ENCODE measurements around the gene TMEM135.
"Not testable (repeated sequence)": the region's sequence is repeated elsewhere in the genome, so short reads cannot be mapped to it uniquely, and the experiment has no call there.

The TMEM135 gene

GRCh38 chr11:87265132-87265531, 227.4 kb downstream of the TMEM135 start:
- no peaks in the 10 kb centered on the region for H3K9me3 ChIP-seq (ENCODE audit: control insufficient read depth, insufficient read depth, low read length)
- TF ChIP-seq CTCF (IDR thresholded peaks at IDR 0.05; ENCODE audit: low read depth, low read length, poor library complexity, severe bottlenecking) (no peak), EZH2phosphoT487 (IDR thresholded peaks at IDR 0.05; ENCODE audit: borderline replicate concordance, low read length) (no peak)
- H3K4me3 ChIP-seq (ENCODE audit: low read length), result no peak overlapping the region
- no peak overlapping the region for H3K27ac ChIP-seq (ENCODE audit: low read depth, low read length)
- H4K20me1 ChIP-seq (ENCODE audit: control insufficient read depth, insufficient read depth, low read depth, low read length), result no peaks in the 10 kb centered on the region
- no peaks in the 10 kb centered on the region for H3K4me1 ChIP-seq (ENCODE audit: control insufficient read depth, low read length)
- H3F3A ChIP-seq (ENCODE audit: control insufficient read depth, insufficient read depth), result no peaks in the 10 kb centered on the region
- no peak overlapping the region for H3K4me2 ChIP-seq (ENCODE audit: low read length)
- H3K27me3 ChIP-seq (ENCODE audit: control insufficient read depth, low read length), result no peaks in the 10 kb centered on the region
- no peaks in the 10 kb centered on the region for H3K79me2 ChIP-seq (ENCODE audit: control insufficient read depth, low read length)
- H3K36me3 ChIP-seq (ENCODE audit: control insufficient read depth, low read length), result no peaks in the 10 kb centered on the region
- no peaks in the 10 kb centered on the region for H3K9me2 ChIP-seq (replicated peaks; ENCODE audit: control insufficient read depth, low read length)

GRCh38 chr11:87265979-87266378, 228.2 kb downstream of the TMEM135 start:
- no peaks in the 10 kb centered on the region for H3K9me2 ChIP-seq (replicated peaks; ENCODE audit: control insufficient read depth, low read length)
- H4K20me1 ChIP-seq (ENCODE audit: control insufficient read depth, insufficient read depth, low read depth, low read length), result no peaks in the 10 kb centered on the region
- TF ChIP-seq EZH2phosphoT487 (IDR thresholded peaks at IDR 0.05; ENCODE audit: borderline replicate concordance, low read length) (no peak), CTCF (IDR thresholded peaks at IDR 0.05; ENCODE audit: low read depth, low read length, poor library complexity, severe bottlenecking) (no peak)
- H3K4me2 ChIP-seq (ENCODE audit: low read length), result no peak overlapping the region
- H3K4me3 ChIP-seq (ENCODE audit: low read length), result no peak overlapping the region
- no peak overlapping the region for H3K27ac ChIP-seq (ENCODE audit: low read depth, low read length)
- no peaks in the 10 kb centered on the region for H3K36me3 ChIP-seq (ENCODE audit: control insufficient read depth, low read length)
- no peaks in the 10 kb centered on the region for H3K27me3 ChIP-seq (ENCODE audit: control insufficient read depth, low read length)
- no peaks in the 10 kb centered on the region for H3F3A ChIP-seq (ENCODE audit: control insufficient read depth, insufficient read depth)
- no peaks in the 10 kb centered on the region for H3K9me3 ChIP-seq (ENCODE audit: control insufficient read depth, insufficient read depth, low read length)
- no peaks in the 10 kb centered on the region for H3K79me2 ChIP-seq (ENCODE audit: control insufficient read depth, low read length)
- H3K4me1 ChIP-seq (ENCODE audit: control insufficient read depth, low read length), result no peaks in the 10 kb centered on the region

- Histone ChIP-seq H3K4me2 (ENCODE audit: low read length) (no peak overlapping the region), H3F3A (ENCODE audit: control insufficient read depth, insufficient read depth) (no peaks in the 10 kb centered on the region), H3K27ac (ENCODE audit: low read depth, low read length) (no peak overlapping the region), H3K27me3 (ENCODE audit: control insufficient read depth, low read length) (no peaks in the 10 kb centered on the region), H3K9me2 (replicated peaks; ENCODE audit: control insufficient read depth, low read length) (no peaks in the 10 kb centered on the region), H3K79me2 (ENCODE audit: control insufficient read depth, low read length) (no peaks in the 10 kb centered on the region), H3K36me3 (ENCODE audit: control insufficient read depth, low read length) (no peaks in the 10 kb centered on the region), H3K9me3 (ENCODE audit: control insufficient read depth, insufficient read depth, low read length) (no peaks in the 10 kb centered on the region), H3K4me1 (ENCODE audit: control insufficient read depth, low read length) (no peaks in the 10 kb centered on the region), H4K20me1 (ENCODE audit: control insufficient read depth, insufficient read depth, low read depth, low read length) (no peaks in the 10 kb centered on the region), H3K4me3 (ENCODE audit: low read length) (no peak overlapping the region)
- TF ChIP-seq EZH2phosphoT487 (IDR thresholded peaks at IDR 0.05; ENCODE audit: borderline replicate concordance, low read length), result no peak
- no peak for TF ChIP-seq CTCF (IDR thresholded peaks at IDR 0.05; ENCODE audit: low read depth, low read length, poor library complexity, severe bottlenecking)
Measured at GRCh38 chr11:87266751-87267150, 229.0 kb downstream of the TMEM135 start.

- H3K27ac ChIP-seq (ENCODE audit: low read depth, low read length); H3K79me2 ChIP-seq (ENCODE audit: control insufficient read depth, low read length); H3K36me3 ChIP-seq (ENCODE audit: control insufficient read depth, low read length); H3F3A ChIP-seq (ENCODE audit: control insufficient read depth, insufficient read depth); H3K4me1 ChIP-seq (ENCODE audit: control insufficient read depth, low read length); H3K9me3 ChIP-seq (ENCODE audit: control insufficient read depth, insufficient read depth, low read length); H3K27me3 ChIP-seq (ENCODE audit: control insufficient read depth, low read length); H3K9me2 ChIP-seq (replicated peaks; ENCODE audit: control insufficient read depth, low read length); H4K20me1 ChIP-seq (ENCODE audit: control insufficient read depth, insufficient read depth, low read depth, low read length); H3K4me3 ChIP-seq (ENCODE audit: low read length); H3K4me2 ChIP-seq (ENCODE audit: low read length): not testable (repeated sequence)
Measured at GRCh38 chr11:87271951-87272350, 234.2 kb downstream of the TMEM135 start.
